ENCODE data around the gene EBF3.

DNA sequence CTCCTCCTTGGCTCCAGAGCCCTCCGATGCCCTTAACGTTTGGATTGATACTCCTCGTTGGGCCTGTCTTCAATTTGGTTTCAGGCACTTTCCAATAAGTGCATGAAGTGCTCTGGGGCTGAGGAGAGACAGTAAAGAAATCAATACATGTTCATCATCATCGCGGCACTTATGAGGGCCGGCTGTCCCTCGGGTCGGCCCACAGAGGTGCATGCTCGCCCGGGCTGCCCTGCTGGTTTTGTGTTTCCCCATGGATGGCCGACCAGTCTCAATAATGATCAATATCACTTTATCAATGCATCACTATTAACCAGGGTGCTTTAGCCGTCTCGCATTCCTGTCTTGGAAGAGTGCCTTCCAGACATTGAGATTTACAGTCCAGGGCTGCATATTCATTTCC, 154.2 kb downstream of the EBF3 start:
- TF ChIP-seq, protein P1, sequence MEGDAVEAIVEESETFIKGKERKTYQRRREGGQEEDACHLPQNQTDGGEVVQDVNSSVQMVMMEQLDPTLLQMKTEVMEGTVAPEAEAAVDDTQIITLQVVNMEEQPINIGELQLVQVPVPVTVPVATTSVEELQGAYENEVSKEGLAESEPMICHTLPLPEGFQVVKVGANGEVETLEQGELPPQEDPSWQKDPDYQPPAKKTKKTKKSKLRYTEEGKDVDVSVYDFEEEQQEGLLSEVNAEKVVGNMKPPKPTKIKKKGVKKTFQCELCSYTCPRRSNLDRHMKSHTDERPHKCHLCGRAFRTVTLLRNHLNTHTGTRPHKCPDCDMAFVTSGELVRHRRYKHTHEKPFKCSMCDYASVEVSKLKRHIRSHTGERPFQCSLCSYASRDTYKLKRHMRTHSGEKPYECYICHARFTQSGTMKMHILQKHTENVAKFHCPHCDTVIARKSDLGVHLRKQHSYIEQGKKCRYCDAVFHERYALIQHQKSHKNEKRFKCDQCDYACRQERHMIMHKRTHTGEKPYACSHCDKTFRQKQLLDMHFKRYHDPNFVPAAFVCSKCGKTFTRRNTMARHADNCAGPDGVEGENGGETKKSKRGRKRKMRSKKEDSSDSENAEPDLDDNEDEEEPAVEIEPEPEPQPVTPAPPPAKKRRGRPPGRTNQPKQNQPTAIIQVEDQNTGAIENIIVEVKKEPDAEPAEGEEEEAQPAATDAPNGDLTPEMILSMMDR (conservative IDR thresholded peaks at IDR 0.05; ENCODE audit: low read depth, low read length): no peak
- no peak for TF ChIP-seq EZH2 (IDR thresholded peaks at IDR 0.05; ENCODE audit: borderline replicate concordance, low read depth, low read length, poor library complexity, severe bottlenecking)

Data from A673 (cell line).